ENCODE measurements around the gene HDAC4.

HDAC4 gene

GRCh38 chr2:239365782-239366435 is 34.9 kb downstream of the HDAC4 start:
- DNase-seq: no peak

- DNase-seq: no peak
These were observed 35.6 kb downstream of the HDAC4 start for GRCh38 chr2:239365071-239365781.

GRCh38 chr2:239363946-239364637 is 36.7 kb downstream of the HDAC4 start:
- DNase-seq: no peak

GRCh38 chr2:239362507-239362906 is 38.3 kb downstream of the HDAC4 start:
- no peak for DNase-seq

GRCh38 chr2:239361311-239361642 is 39.5 kb downstream of the HDAC4 start:
- no peak for DNase-seq

GRCh38 chr2:239360421-239361310 is 40.2 kb downstream of the HDAC4 start:
- DNase-seq: no peak

GRCh38 chr2:239360008-239360407 is 40.8 kb downstream of the HDAC4 start:
- DNase-seq: no peak

GRCh38 chr2:239359196-239359912 is 41.5 kb downstream of the HDAC4 start:
- DNase-seq: no peak

GRCh38 chr2:239358062-239358754 is 42.6 kb downstream of the HDAC4 start:
- DNase-seq: no peak

GRCh38 chr2:239355724-239356123 is 45.1 kb downstream of the HDAC4 start:
- DNase-seq: no peak

GRCh38 chr2:239355139-239355538 is 45.7 kb downstream of the HDAC4 start:
- no peak for DNase-seq

GRCh38 chr2:239354791-239355136 is 46.1 kb downstream of the HDAC4 start:
- DNase-seq: no peak

GRCh38 chr2:239354132-239354790 is 46.6 kb downstream of the HDAC4 start:
- no peak for DNase-seq

GRCh38 chr2:239353692-239354091 is 47.1 kb downstream of the HDAC4 start:
- no peak for DNase-seq

GRCh38 chr2:239351687-239352086 is 49.1 kb downstream of the HDAC4 start:
- no peak for DNase-seq

- no peak for DNase-seq
These were observed 51.2 kb downstream of the HDAC4 start for GRCh38 chr2:239349453-239350135.

GRCh38 chr2:239348563-239349452 is 52.0 kb downstream of the HDAC4 start:
- DNase-seq: no peak

- no peak for DNase-seq
These were observed 54.1 kb downstream of the HDAC4 start for GRCh38 chr2:239346676-239347075.

GRCh38 chr2:239345251-239345650 is 55.6 kb downstream of the HDAC4 start:
- no peak for DNase-seq

- DNase-seq: no peak
These were observed 56.0 kb downstream of the HDAC4 start for GRCh38 chr2:239344857-239345216.

Measured in T1000 (cell line).